Lung (tissue), 12 donors: ENCODE data around the gene SDK2. TPM values are rescaled to one million over a fixed set of nuclear protein-coding genes. Genes with fewer than 3 reads are reported as not detected.
A peak's percentile ranks its signal among the peaks of the same experiment; 100 is the strongest.

ENCODE experiments used
- ATAC-seq: fragments of 200-7000 bp; cut with Tn5 transposase; one replicate; pipeline ENCODE4 v1.9.1; 2020; ENCODE audit warnings: moderate number of reproducible peaks; ENCODE audit not compliant: insufficient read depth, low FRiP score
- DNase-seq, 3 donors: peaks; one replicate each; pipeline ENCODE4 v3.0.0-alpha.2; 2013 to 2017
- H3K27ac ChIP-seq, 2 donors: one replicate each; pipeline ENCODE4 v1.5.1; 2013; ENCODE audit warnings: mild to moderate bottlenecking in 2 of 2, moderate library complexity in 2 of 2, control low read depth in 1 of 2, inconsistent platforms in 1 of 2, low read depth in 1 of 2, low read length in 1 of 2
- H3K27me3 ChIP-seq, 3 donors: one replicate each; pipeline ENCODE4 v1.5.1; 2013; ENCODE audit warnings: low read length in 2 of 3; ENCODE audit not compliant: control insufficient read depth in 3 of 3, insufficient read depth in 3 of 3
- H3K36me3 ChIP-seq, 4 donors: one replicate each; pipeline ENCODE4 v1.5.1; 2013; ENCODE audit warnings: low read length in 4 of 4, mild to moderate bottlenecking in 1 of 4, moderate library complexity in 1 of 4; ENCODE audit not compliant: control insufficient read depth in 4 of 4, insufficient read depth in 4 of 4
- H3K4me1 ChIP-seq, 5 donors: one replicate each; pipeline ENCODE4 v1.5.1; 2013; ENCODE audit warnings: low read length in 5 of 5, mild to moderate bottlenecking in 2 of 5, moderate library complexity in 1 of 5; ENCODE audit not compliant: control insufficient read depth in 5 of 5, insufficient read depth in 5 of 5
- H3K4me3 ChIP-seq: one replicate; pipeline ENCODE4 v1.5.1; 2013; ENCODE audit warnings: mild to moderate bottlenecking, control low read depth, moderate library complexity
- H3K9ac ChIP-seq, 2 donors: one replicate each; pipeline ENCODE4 v1.5.1; 2013; ENCODE audit warnings: low read length in 2 of 2, control low read depth in 1 of 2; ENCODE audit not compliant: insufficient read depth in 1 of 2
- H3K9me3 ChIP-seq, 4 donors: one replicate each; pipeline ENCODE4 v1.5.1; 2013; ENCODE audit warnings: low read length in 3 of 4, mild to moderate bottlenecking in 1 of 4, moderate library complexity in 1 of 4; ENCODE audit not compliant: control insufficient read depth in 4 of 4, insufficient read depth in 3 of 4
- CTCF ChIP-seq: IDR thresholded peaks from 2 replicates; pipeline ENCODE4 v1.5.1; 2012; ENCODE audit warnings: mild to moderate bottlenecking; ENCODE audit errors: control extremely low read depth, extremely low read depth
- WGBS, 2 donors: extraction: QIAGEN DNeasy Blood & Tissue Kit; methylation state at CpG; one replicate each; pipeline ENCODE4 v1.1.7; 2013; 5-methylcytosine and 5-hydroxymethylcytosine counted together
- polyA plus RNA-seq, 2 donors: library from polyadenylated mRNA; stranded (reverse); fragments of 200-250 nt; gene quantifications; one replicate each; pipeline ENCODE4 v1.2.1, GENCODE V29; 2013
- total RNA-seq, 2 donors: library from RNA; depleted of rRNA in 1 of 2; stranded (reverse); fragments of >200 nt in 1 of 2; gene quantifications; one replicate each; pipeline ENCODE4 v1.2.1, GENCODE V29; 2014 to 2021
- donor health status: control.
- donor health status: control.
- donor health status: Bipolar disorder and iron deficiency.
- donor health status: healthy.
- donor health status: DM: yes; HTN: yes; CAD: no.

The SDK2 gene
- total and polyA plus RNA-seq, 4 donors = 0.91 to 41.7 (median 4.3) TPM

- DNase-seq (peak; percentile 69 to 87 (median 77)), ATAC-seq (no peak)
- 75 to 88% methylated on average over 5 of the region's 5 CpGs for WGBS, 2 donors
- Histone ChIP-seq H3K4me3 (no peak overlapping the region), H3K27ac (no peak overlapping the region), H3K27me3 (peaks cover 0 to 8% (median 0%) of the 10 kb centered on the region in 3 donors), H3K36me3 (no peaks in the 10 kb centered on the region), H3K4me1 (peaks cover 0 to 49% (median 3%) of the 10 kb centered on the region in 5 donors), H3K9me3 (peaks cover 0 to 3% (median 0%) of the 10 kb centered on the region in 4 donors), H3K9ac (no peak overlapping the region)
- TF ChIP-seq CTCF = no peak
These were observed 35.2 kb downstream of the SDK2 start for GRCh38 chr17:73609060-73609459.

DNA sequence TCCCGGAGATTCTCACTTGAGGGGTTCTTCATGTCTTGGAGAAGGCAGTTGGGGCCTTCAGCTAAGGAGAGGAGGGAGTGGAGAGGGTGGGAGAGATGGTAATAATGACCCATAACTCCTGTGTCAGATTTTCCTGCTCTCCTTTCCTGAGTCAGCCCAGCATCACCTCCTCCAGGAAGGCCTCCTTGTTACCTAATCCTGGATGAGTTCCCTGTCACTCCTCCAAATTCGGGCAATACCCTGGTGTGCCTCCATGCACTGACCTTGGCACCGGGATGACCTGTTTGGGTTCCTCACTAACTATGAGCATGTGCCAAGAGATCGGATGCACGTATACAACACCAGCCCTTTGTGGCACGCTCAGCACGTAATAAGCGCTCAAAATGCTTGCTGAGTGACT lies 38.8 kb downstream of the SDK2 start:
- no peak for DNase-seq
- H3K27me3 ChIP-seq = no peaks in the 10 kb centered on the region
- no peak overlapping the region for H3K9ac ChIP-seq
- no peak overlapping the region for H3K4me3 ChIP-seq
- H3K27ac ChIP-seq = no peak overlapping the region
- no peaks in the 10 kb centered on the region for H3K36me3 ChIP-seq
- no peak for ATAC-seq
- no peak for TF ChIP-seq CTCF
- H3K4me1 ChIP-seq = peaks cover 0 to 27% (median 2%) of the 10 kb centered on the region in 5 donors
- peaks cover 0 to 4% (median 0%) of the 10 kb centered on the region in 4 donors for H3K9me3 ChIP-seq
- 90 to 96% methylated on average over 8 of the region's 8 CpGs for WGBS, 2 donors

DNA sequence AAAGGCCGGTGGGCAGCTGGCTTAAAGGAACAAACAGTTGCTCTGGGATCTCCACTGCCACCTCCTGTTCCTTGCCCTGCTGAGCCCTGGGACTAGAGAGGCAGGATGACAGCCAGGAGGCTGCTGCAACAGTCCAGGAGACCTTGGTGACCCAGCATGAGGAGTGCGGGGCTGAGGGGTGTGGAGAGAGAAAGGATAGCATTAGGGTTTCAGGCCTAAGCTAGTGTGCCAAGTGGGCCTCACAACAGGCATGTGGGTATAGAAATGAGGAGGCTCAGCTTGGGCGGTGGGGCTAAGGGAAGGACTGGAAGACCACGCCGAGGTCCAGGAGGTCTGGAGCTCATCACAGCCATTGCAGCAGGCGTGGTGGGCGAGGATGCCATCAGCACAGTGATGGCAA lies 39.8 kb downstream of the SDK2 start:
- no peak for DNase-seq
- WGBS, 2 donors = 90 to 94% methylated on average over 7 of the region's 7 CpGs
- H3K9ac ChIP-seq = no peak overlapping the region
- no peak overlapping the region for H3K27ac ChIP-seq
- H3K4me1 ChIP-seq = peaks cover 0 to 32% (median 6%) of the 10 kb centered on the region in 5 donors
- peaks cover 0 to 4% (median 0%) of the 10 kb centered on the region in 4 donors for H3K9me3 ChIP-seq
- H3K4me3 ChIP-seq = no peak overlapping the region
- no peaks in the 10 kb centered on the region for H3K36me3 ChIP-seq
- H3K27me3 ChIP-seq = no peaks in the 10 kb centered on the region
- ATAC-seq = no peak
- no peak for TF ChIP-seq CTCF

DNA sequence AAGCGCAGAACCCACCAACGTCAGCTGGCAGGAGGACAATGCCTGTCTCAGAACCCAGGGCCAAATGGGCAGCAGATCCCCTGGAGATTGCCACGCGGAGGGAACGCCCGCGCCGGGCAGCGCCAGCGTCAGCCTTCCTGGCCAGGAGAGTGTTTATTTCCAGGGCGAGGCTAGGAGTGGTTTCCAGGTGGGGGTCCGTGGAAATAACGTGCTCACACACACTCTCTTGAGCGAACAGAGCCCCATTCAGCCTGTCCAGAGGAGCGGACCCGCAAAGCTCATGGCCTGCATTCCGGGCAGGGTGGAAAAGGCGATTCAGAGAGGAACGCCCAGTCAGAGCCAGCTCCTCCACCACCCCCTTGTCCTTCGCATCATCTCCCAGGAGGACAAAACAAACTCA lies 40.3 kb downstream of the SDK2 start:
- DNase-seq = no peak
- Histone ChIP-seq H3K27me3 (no peaks in the 10 kb centered on the region), H3K36me3 (no peaks in the 10 kb centered on the region), H3K4me1 (peaks cover 0 to 27% (median 6%) of the 10 kb centered on the region in 5 donors), H3K27ac (no peak overlapping the region), H3K4me3 (no peak overlapping the region), H3K9ac (no peak overlapping the region), H3K9me3 (peaks cover 0 to 4% (median 0%) of the 10 kb centered on the region in 4 donors)
- WGBS, 2 donors = 94 to 96% methylated on average over 20 of the region's 20 CpGs
- no peak for ATAC-seq
- no peak for TF ChIP-seq CTCF
